Ascending aorta (tissue), 2 donors: ENCODE results near the gene ZNF624. TPM values are rescaled to one million over a fixed set of nuclear protein-coding genes. Genes with fewer than 3 reads are reported as not detected.

Experiments
- DNase-seq, 2 donors: peaks; one replicate each; pipeline ENCODE4 v3.0.0-alpha.2; 2019; ENCODE audit warnings: low spot score in 2 of 2
- H3K27ac ChIP-seq, 2 donors: fragments of 200-600 bp; sonication (generic); one replicate each; pipeline ENCODE4 v1.5.1; 2016 to 2017; ENCODE audit warnings: mild to moderate bottlenecking in 1 of 2
- H3K27me3 ChIP-seq: fragments of 200-600 bp; sonication (generic); one replicate; pipeline ENCODE4 v1.5.1; 2017
- H3K36me3 ChIP-seq, 2 donors: fragments of 200-600 bp; sonication (generic); one replicate each; pipeline ENCODE4 v1.5.1; 2016
- H3K4me1 ChIP-seq, 2 donors: fragments of 200-600 bp; sonication (generic); one replicate each; pipeline ENCODE4 v1.5.1; 2016 to 2017; ENCODE audit warnings: mild to moderate bottlenecking in 1 of 2
- H3K4me3 ChIP-seq, 2 donors: fragments of 200-600 bp; sonication (generic); one replicate each; pipeline ENCODE4 v1.5.1; 2016 to 2017; ENCODE audit warnings: mild to moderate bottlenecking in 1 of 2
- H3K9me3 ChIP-seq, 2 donors: fragments of 200-600 bp; sonication (generic); one replicate each; pipeline ENCODE4 v1.5.1; 2016
- intact Hi-C: fragments of 100-400 bp; cut with DNase I; formaldehyde crosslinking; loops from one replicate; pipeline ENCODE4 v1.15.1; 2023
- total RNA-seq: library from RNA; depleted of rRNA; stranded (reverse); fragments of >200 nt; gene quantifications from one replicate; pipeline ENCODE4 v1.1.0, GENCODE V29; 2016
- TF ChIP-seq, protein P1 (sequence below), 3 experiments: fragments of 200-600 bp in 2 of 3; fragments of 450-650 bp in 1 of 3; sonication (generic) in 2 of 3; IDR thresholded peaks; one replicate each; pipeline ENCODE4 v1.5.1; 2016 to 2019; ENCODE audit warnings: antibody characterized with exemption in 3 of 3, mild to moderate bottlenecking in 1 of 3, moderate library complexity in 1 of 3

ZNF624 gene
- total RNA-seq, 1 donor from 2014 or later, result 0.53 TPM

DNA sequence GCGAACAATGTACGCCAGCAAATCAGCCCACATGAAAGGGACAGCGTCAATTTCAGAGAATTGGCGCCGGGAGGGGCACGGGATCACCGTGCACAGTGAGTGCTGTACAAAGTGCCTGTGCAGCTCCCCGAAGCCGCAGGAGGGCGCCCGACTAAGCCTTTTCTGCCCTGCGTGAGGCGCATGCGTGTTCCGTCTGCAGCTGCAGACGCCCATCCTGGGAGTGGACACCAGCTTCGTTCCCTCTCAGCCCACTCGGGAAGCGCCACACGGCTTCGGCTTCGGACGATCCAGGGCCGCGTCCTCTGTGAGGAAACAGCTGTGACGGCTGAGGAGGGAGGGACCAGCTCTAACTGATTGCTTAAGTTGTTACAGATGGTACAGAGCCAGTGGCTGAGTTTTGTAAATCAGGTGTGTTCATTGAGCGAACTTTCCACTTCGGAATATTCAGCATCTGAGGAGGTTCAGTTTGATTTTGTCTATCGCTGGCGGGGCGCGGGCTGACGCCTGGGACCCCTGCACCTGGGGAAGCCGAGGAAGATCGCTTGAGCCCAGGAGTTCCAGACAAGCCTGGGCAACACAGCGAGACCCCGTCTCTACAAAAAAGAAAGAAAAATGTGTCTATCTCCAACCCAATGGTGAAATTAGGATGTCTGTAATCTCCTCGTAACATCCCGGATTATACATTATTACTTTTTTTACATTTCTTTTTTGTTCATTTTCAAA is 69.2 kb downstream of the ZNF624 start:
- Histone ChIP-seq H3K27me3 (no peaks in the 10 kb centered on the region), H3K36me3 (no peaks in the 10 kb centered on the region), H3K9me3 (no peaks in the 10 kb centered on the region), H3K4me3 (peak overlapping the region; percentile 44 to 58), H3K27ac (no peak overlapping the region), H3K4me1 (peaks cover 0 to 3% of the 10 kb centered on the region in 2 donors)
- intact Hi-C loops, result no loop called here
- TF ChIP-seq, protein P1, sequence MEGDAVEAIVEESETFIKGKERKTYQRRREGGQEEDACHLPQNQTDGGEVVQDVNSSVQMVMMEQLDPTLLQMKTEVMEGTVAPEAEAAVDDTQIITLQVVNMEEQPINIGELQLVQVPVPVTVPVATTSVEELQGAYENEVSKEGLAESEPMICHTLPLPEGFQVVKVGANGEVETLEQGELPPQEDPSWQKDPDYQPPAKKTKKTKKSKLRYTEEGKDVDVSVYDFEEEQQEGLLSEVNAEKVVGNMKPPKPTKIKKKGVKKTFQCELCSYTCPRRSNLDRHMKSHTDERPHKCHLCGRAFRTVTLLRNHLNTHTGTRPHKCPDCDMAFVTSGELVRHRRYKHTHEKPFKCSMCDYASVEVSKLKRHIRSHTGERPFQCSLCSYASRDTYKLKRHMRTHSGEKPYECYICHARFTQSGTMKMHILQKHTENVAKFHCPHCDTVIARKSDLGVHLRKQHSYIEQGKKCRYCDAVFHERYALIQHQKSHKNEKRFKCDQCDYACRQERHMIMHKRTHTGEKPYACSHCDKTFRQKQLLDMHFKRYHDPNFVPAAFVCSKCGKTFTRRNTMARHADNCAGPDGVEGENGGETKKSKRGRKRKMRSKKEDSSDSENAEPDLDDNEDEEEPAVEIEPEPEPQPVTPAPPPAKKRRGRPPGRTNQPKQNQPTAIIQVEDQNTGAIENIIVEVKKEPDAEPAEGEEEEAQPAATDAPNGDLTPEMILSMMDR (IDR thresholded peaks at IDR 0.05), result peak; percentile 78 to 93 (median 88)
- DNase-seq, result peak; percentile 68 to 94

DNA sequence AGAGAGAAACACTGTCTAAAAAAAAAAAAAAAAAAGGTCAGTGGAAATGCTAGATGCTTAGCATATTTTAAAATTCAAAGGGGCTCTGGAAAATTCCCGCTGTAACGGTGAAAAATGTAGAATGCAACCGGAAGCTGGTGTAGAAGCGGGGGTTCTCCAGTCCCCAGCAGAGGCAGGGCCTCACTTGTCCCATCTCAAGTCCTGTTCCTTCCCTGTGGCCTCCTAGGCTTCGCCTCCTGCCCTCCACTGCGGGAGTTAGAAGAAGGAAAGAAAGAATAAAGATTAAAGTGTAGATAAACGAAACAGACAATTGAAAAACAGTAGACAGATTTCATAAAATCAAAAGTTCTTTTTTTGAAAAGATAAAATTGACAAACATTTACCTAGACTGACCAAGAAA is 69.9 kb downstream of the ZNF624 start:
- Histone ChIP-seq H3K27ac (no peak overlapping the region), H3K4me1 (peaks cover 0 to 3% of the 10 kb centered on the region in 2 donors), H3K36me3 (no peaks in the 10 kb centered on the region), H3K4me3 (peak overlapping the region; percentile 44 to 58), H3K9me3 (no peaks in the 10 kb centered on the region), H3K27me3 (no peaks in the 10 kb centered on the region)
- intact Hi-C loops, result no loop called here
- DNase-seq, result no peak
- TF ChIP-seq, protein P1 (IDR thresholded peaks at IDR 0.05), result no peak

DNA sequence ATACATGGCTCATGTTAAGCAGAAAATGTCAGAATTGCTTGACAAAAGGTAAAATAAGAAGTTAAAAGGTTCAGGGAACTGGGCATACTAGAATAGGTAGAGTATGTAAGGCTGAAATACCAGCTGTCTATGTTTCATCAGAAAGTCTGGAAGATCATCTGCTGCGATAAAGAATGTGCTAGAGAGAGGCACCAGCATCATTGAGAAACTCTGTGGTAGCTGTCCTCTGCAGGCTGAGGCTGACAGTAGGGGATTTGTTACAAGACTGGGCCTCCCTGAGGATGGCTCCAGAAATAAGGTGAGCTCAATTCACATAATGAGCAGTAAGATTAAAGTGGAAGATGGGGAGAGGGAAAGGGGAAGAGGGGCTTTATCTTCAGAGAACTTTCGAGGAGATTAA is 80.2 kb downstream of the ZNF624 start:
- Histone ChIP-seq H3K4me1 (peaks cover 0 to 2% of the 10 kb centered on the region in 2 donors), H3K27me3 (no peaks in the 10 kb centered on the region), H3K27ac (no peak overlapping the region), H3K4me3 (no peak overlapping the region), H3K36me3 (no peaks in the 10 kb centered on the region), H3K9me3 (no peaks in the 10 kb centered on the region)
- TF ChIP-seq, protein P1 (IDR thresholded peaks at IDR 0.05), result no peak
- DNase-seq, result no peak
- intact Hi-C loops, result no loop called here

Other genes with a start within 250 kb of the ZNF624 start
- 26.1 TPM for gene TRPV2, start 238.3 kb downstream of the ZNF624 start, total RNA-seq
- gene LRRC75A, start 161.7 kb downstream of the ZNF624 start, total RNA-seq, result 1.2 TPM
- gene ZNF287, start 84.6 kb downstream of the ZNF624 start, total RNA-seq, result 2.9 TPM
- gene CCDC144A, start 36.4 kb upstream of the ZNF624 start, total RNA-seq, result 0.43 TPM